Fibroblast of skin of left quadriceps (primary cell): ENCODE measurements around the gene RPS24.

Experiments
- DNase-seq, 2 experiments: peaks; one replicate each; pipeline ENCODE4 v3.0.0-alpha.2; 2013; ENCODE audit warnings: low read depth in 2 of 2

RPS24 gene

DNA sequence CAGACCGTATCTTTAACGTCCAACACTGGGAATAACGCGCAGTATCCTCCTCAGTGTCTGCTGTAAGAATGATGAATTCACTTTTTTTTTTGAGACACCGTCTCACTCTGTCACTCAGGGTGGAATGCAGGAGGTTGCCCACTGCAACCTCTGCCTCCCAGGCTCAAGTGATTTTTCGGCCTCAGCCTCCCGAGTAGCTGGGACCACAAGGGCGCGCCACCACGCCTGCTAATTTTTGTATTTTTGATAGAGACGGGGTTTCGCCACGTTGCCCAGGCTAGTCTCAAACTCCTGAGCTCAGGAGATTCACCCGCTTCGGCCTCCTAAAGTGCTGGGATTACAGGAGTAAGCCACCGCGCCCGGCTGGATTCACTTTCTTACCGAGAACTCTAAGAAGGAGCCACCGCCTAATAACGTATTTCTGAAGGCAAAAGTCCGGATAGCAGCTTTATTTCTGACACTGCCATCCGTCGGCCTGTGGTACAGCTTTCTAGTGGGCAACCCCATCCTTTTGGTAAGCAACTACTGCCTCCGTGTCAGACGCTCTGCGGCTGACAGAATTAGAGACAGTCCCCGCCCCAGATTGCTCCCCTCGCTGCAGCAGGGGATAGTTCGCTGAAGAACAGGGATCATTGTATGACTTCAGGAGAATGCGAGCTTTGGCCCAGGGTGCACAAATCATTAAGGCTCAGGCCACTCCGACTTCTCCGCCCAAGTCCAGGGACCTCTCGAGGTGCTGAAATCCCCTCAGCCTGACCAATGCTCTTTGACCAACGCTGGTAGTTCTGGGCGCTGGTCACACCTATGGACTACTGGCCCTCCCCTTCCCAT, 5.0 kb upstream of the RPS24 start:
- DNase-seq: no peak

- peak; percentile 97 for DNase-seq
Observed at GRCh38 chr10:78029269-78030226, 4.1 kb upstream of the RPS24 start, which contains the start of gene POLR3A. Gene POLR3A, minus strand, starts transcription at chr10:78029515. Its CDS starts 108 bp downstream, at chr10:78029407.

- DNase-seq: no peak
Observed at GRCh38 chr10:78033387-78033636, 351 bp upstream of the RPS24 start.

DNA sequence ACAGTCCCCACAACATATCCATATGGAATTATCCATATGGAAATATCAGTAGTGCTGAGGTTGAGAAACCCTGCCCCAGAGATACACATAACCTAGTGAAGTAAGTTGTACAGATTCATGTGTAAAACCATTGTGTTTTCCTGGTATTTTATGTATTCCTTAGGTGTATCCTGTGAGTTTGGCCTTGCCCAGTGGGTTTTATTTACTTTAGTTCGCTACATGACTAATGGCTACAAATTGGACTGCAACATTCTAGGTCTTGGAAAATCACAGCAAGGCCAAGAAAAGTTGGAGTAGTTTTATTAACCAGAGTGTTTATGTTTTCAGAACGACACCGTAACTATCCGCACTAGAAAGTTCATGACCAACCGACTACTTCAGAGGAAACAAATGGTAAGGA, 1.4 kb downstream of the RPS24 start:
- DNase-seq: no peak

DNA sequence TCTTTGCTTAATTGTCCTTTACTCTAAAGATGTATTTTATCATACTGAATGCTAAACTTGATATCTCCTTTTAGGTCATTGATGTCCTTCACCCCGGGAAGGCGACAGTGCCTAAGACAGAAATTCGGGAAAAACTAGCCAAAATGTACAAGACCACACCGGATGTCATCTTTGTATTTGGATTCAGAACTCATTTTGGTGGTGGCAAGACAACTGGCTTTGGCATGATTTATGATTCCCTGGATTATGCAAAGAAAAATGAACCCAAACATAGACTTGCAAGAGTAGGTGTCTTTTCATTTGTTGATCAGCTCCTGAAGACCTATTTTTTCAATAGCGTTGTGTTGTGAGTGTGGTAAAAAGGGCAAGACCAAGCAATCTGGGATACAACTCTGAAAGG, 1.8 kb downstream of the RPS24 start:
- no peak for DNase-seq

DNA sequence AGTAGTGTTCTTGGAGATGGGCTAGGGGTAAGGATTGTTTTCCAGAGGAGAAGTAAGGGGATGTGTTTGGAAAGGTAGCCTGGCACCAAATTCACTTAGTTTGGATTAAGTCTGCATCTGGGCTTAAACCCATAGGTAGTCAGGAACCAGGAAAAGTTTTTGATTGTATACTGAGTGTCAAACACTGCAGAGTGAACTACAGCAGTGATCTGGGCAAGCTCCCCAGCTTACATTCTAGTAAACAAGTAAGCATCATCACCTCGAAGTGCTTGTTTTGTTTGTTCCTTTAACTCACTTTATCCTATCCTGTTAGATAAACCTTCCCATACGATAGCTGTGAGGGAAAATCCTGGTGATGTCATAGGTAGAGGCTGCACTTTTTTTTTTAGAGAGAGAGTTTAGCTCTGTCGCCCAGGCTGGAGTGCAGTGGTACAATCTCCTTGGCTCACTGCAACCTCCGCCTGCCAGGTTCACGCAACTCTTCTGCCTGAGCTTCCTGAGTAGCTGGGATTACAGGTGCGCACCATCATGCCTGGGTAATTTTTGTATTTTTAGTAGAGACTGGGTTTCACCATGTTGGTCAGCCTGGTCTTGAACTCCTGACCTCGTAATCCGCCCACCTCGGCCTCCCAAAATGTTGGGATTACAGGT, 2.4 kb downstream of the RPS24 start:
- no peak for DNase-seq

- DNase-seq: no peak
Observed at GRCh38 chr10:78038105-78038504, 4.4 kb downstream of the RPS24 start.

GRCh38 chr10:78038791-78039547, 5.3 kb downstream of the RPS24 start:
- no peak for DNase-seq

DNA sequence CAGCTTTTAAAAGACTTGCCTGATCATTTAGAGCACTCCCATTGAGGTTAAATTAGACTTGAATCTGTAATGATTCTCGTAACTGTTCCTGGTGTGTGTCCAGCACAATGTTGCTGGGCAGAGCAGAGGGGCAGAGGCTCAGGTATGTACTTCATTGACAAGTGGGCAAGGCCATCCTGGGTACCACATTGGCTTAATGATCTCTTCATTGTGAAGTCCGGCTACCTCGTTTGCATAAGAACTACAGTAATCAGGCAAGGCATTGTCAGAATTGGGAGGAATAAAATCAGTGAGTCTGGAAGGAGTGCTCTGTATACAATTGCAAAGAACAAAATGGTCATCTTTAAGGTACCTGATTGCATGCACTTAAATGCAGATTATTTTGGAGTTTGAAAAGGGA, 6.1 kb downstream of the RPS24 start:
- no peak for DNase-seq

- DNase-seq: no peak
Observed at GRCh38 chr10:78041170-78042057, 7.8 kb downstream of the RPS24 start.

- DNase-seq: no peak
Observed at GRCh38 chr10:78042058-78042751, 8.5 kb downstream of the RPS24 start.

GRCh38 chr10:78042752-78043104, 9.1 kb downstream of the RPS24 start:
- DNase-seq: no peak

DNA sequence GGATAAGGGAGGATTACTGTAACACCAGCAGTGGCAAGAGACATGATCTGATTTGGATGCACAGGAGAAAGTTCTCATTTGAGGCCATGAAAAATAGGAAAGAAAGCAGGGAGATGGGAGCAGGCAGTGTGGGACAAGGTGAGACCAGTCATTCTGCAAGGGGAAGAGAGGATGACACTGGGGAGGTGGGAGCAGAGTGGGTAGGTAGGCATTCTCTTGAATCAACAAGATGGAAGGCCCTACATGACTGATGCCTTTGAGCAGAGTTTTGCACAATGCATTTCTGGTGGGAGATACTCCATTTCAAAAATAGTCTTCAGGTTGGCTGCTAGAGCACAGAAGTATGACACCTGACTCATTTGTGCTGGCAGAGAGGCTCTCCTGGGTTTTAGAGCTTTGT, 10.5 kb downstream of the RPS24 start:
- no peak for DNase-seq

GRCh38 chr10:78044699-78045098, 11.0 kb downstream of the RPS24 start:
- no peak for DNase-seq

GRCh38 chr10:78045237-78045636, 11.6 kb downstream of the RPS24 start:
- no peak for DNase-seq

DNA sequence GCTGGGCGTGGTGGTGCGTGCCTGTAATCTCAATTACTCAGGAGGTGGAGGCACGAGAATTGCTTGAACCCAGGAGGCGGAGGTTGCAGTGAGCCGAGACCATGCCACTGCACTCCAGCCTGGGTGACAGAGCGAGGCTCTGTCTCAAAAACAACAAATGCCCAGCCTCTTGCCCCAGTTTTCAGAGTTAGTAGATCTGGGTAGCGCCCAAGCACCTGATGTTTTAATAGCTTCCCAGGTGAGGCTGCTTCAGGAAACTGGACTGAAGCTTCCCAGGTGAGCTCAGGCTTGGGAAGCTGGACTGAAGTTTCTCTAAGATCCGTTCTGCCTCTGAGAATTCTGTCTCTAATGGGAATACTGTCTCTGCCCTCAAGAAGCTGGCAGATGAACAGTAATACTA, 12.2 kb downstream of the RPS24 start:
- no peak for DNase-seq

- no peak for DNase-seq
Observed at GRCh38 chr10:78046711-78047269, 13.1 kb downstream of the RPS24 start.

GRCh38 chr10:78047314-78047891, 13.7 kb downstream of the RPS24 start:
- peak; percentile 63 for DNase-seq

- DNase-seq: no peak
Observed at GRCh38 chr10:78049851-78050250, 16.2 kb downstream of the RPS24 start.
